Stimulated activated CD8-positive, alpha-beta memory T cell treated with anti-CD3 and anti-CD28 coated beads, Interleukin-2, amount 100 ng/mL, for 1 hour (primary cell): Measurements from ENCODE around the gene HCN4.
A peak's percentile ranks its signal among the peaks of the same experiment; 100 is the strongest.

Experiments
- DNase-seq, 2 donors: peaks; one replicate each; pipeline ENCODE4 v3.0.0-alpha.2; 2020; ENCODE audit warnings: low read depth in 2 of 2

HCN4 gene

GRCh38 chr15:73378089-73378488, 9.3 kb upstream of the HCN4 start:
- DNase-seq, result no peak

GRCh38 chr15:73375755-73376305, 7.1 kb upstream of the HCN4 start:
- no peak for DNase-seq

- DNase-seq, result no peak
These were observed 6.3 kb upstream of the HCN4 start for GRCh38 chr15:73375012-73375411.

GRCh38 chr15:73374604-73375003, 5.8 kb upstream of the HCN4 start:
- no peak for DNase-seq

GRCh38 chr15:73373221-73373620, 4.5 kb upstream of the HCN4 start:
- DNase-seq, result no peak

GRCh38 chr15:73371812-73372211, 3.1 kb upstream of the HCN4 start:
- no peak for DNase-seq

GRCh38 chr15:73370151-73370550, 1.4 kb upstream of the HCN4 start:
- no peak for DNase-seq

- no peak for DNase-seq
These were observed 466 bp upstream of the HCN4 start for GRCh38 chr15:73369154-73369694.

GRCh38 chr15:73367624-73368300, 996 bp downstream of the HCN4 start:
- no peak for DNase-seq

- no peak for DNase-seq
These were observed 1.8 kb downstream of the HCN4 start for GRCh38 chr15:73366766-73367623.

GRCh38 chr15:73364070-73364469, 4.7 kb downstream of the HCN4 start:
- no peak for DNase-seq

- no peak for DNase-seq
These were observed 5.9 kb downstream of the HCN4 start for GRCh38 chr15:73362900-73363299.

GRCh38 chr15:73361337-73361736, 7.4 kb downstream of the HCN4 start:
- DNase-seq, result no peak

- DNase-seq, result no peak
These were observed 9.1 kb downstream of the HCN4 start for GRCh38 chr15:73359651-73360050.

GRCh38 chr15:73357999-73358665, 10.6 kb downstream of the HCN4 start:
- no peak for DNase-seq

GRCh38 chr15:73355612-73356265, 13.0 kb downstream of the HCN4 start:
- no peak for DNase-seq

GRCh38 chr15:73354241-73354640, 14.5 kb downstream of the HCN4 start:
- DNase-seq, result no peak

GRCh38 chr15:73353734-73354133, 15.0 kb downstream of the HCN4 start:
- DNase-seq, result no peak

- no peak for DNase-seq
These were observed 16.7 kb downstream of the HCN4 start for GRCh38 chr15:73352082-73352481.

- no peak for DNase-seq
These were observed 19.6 kb downstream of the HCN4 start for GRCh38 chr15:73349191-73349590.

GRCh38 chr15:73346735-73347312, 21.9 kb downstream of the HCN4 start:
- peak; percentile 17 to 19 for DNase-seq
